GM12878 (cell line): ENCODE measurements around the gene CALHM3. TPM values are rescaled to one million over a fixed set of nuclear protein-coding genes. Genes with fewer than 3 reads are reported as not detected.

Experiments used
- ATAC-seq: fragments of 200-7000 bp; cut with Tn5 transposase; 3 replicates; pipeline ENCODE4 v1.9.1; 2020; ENCODE audit warnings: mild to moderate bottlenecking, moderate library complexity
- BruUV-seq: library from RNA; stranded (reverse); fragments of 400-500 nt; replicated peaks from 2 replicates; lab custom pipeline; 2021; lab: Mats Ljungman, UMichigan
- CTCF ChIA-PET: fragments of 300-600 bp; sonication (Branson Sonifier 250); formaldehyde crosslinking; extraction: SDS; loops from one replicate; lab custom pipeline; 2021; ENCODE audit warnings: inconsistent platforms; lab: Yijun Ruan, JAX
- POLR2A ChIA-PET: fragments of 350-600 bp; formaldehyde crosslinking; extraction: SDS; loops from one replicate; lab custom pipeline; 2021; ENCODE audit warnings: inconsistent platforms; lab: Charles Lee
- RAD21 ChIA-PET: fragments of 300-600 bp; sonication (Branson Sonifier 250); formaldehyde crosslinking; loops from one replicate; lab custom pipeline; 2023; ENCODE audit warnings: antibody characterized with exemption; ENCODE audit not compliant: unreplicated experiment; lab: Charles Lee
- SMC1A ChIA-PET: fragments of 300-600 bp; sonication (Branson Sonifier 250); formaldehyde crosslinking; loops from one replicate; lab custom pipeline; 2023; ENCODE audit not compliant: unreplicated experiment, uncharacterized antibody; lab: Charles Lee
- DNase-seq: peaks from one replicate; pipeline ENCODE4 v3.0.0-alpha.2; 2011; ENCODE audit warnings: low read depth, low spot score
- FAIRE-seq: peaks from 3 replicates; lab custom pipeline; 2011; peaks lifted over from hg19 to GRCh38; lab: Jason Lieb, UNC
- H2AFZ ChIP-seq: 2 replicates; pipeline ENCODE4 v1.6.0; 2011; ENCODE audit warnings: low read depth, low read length, control low read depth; ENCODE audit not compliant: control insufficient read depth
- H3K27ac ChIP-seq: 2 replicates; pipeline ENCODE4 v1.5.1; 2011; ENCODE audit warnings: control low read depth; ENCODE audit not compliant: control insufficient read depth, insufficient read depth
- H3K27me3 ChIP-seq, 2 experiments: replicated peaks in 1 of 2; 2 replicates each; pipeline versions ENCODE4 v1.6.0 to v1.6.1; 2011; ENCODE audit warnings: low read length in 1 of 2; ENCODE audit not compliant: control insufficient read depth in 2 of 2, insufficient read depth in 2 of 2
- H3K36me3 ChIP-seq, 2 experiments: 2 replicates each; pipeline ENCODE4 v1.5.1; 2011; ENCODE audit warnings: low read length in 1 of 2; ENCODE audit not compliant: control insufficient read depth in 2 of 2, insufficient read depth in 2 of 2
- H3K4me1 ChIP-seq: 2 replicates; pipeline ENCODE4 v1.6.1; 2011; ENCODE audit warnings: mild to moderate bottlenecking, low read length, moderate library complexity, mixed read lengths; ENCODE audit not compliant: control insufficient read depth, insufficient read depth
- H3K4me2 ChIP-seq: 2 replicates; pipeline ENCODE4 v1.6.0; 2011; ENCODE audit warnings: control low read depth; ENCODE audit not compliant: control insufficient read depth, insufficient read depth
- H3K4me3 ChIP-seq: fragments of 200-600 bp; sonication (generic); 2 replicates; pipeline ENCODE4 v1.5.1; 2016
- H3K79me2 ChIP-seq: 2 replicates; pipeline ENCODE4 v1.6.0; 2011; ENCODE audit warnings: low read length; ENCODE audit not compliant: control insufficient read depth, insufficient read depth
- H3K9ac ChIP-seq: 2 replicates; pipeline ENCODE4 v1.8.0; 2011; ENCODE audit warnings: low read length, control low read depth, mixed read lengths; ENCODE audit not compliant: control insufficient read depth, insufficient read depth
- H3K9me3 ChIP-seq: replicated peaks from 3 replicates; pipeline ENCODE4 v1.5.1; 2011; ENCODE audit warnings: mild to moderate bottlenecking, low read length; ENCODE audit not compliant: control insufficient read depth, insufficient read depth
- H4K20me1 ChIP-seq: 2 replicates; pipeline ENCODE4 v1.6.0; 2011; ENCODE audit not compliant: control insufficient read depth, insufficient read depth
- CHD1 ChIP-seq: IDR thresholded peaks from 2 replicates; pipeline ENCODE4 v1.6.1; 2012; ENCODE audit warnings: low read depth, low read length, improper control_type of control experiment
- MTA3 ChIP-seq: IDR thresholded peaks from 2 replicates; pipeline ENCODE4 v1.6.1; 2012; ENCODE audit warnings: low read length, inconsistent platforms, borderline replicate concordance
- MXI1 ChIP-seq: fragments of 150-350 bp; IDR thresholded peaks from 2 replicates; pipeline ENCODE4 v1.6.1; 2011; ENCODE audit warnings: low read depth, mild to moderate bottlenecking, inconsistent platforms, low read length, improper control_type of control experiment
- NFYA ChIP-seq: IDR thresholded peaks from 2 replicates; pipeline ENCODE4 v1.6.1; 2011; ENCODE audit warnings: low read depth, mild to moderate bottlenecking, low read length, improper control_type of control experiment, borderline replicate concordance
- NR2C1 ChIP-seq: fragments of 450-650 bp; IDR thresholded peaks from 2 replicates; pipeline ENCODE4 v1.6.1; 2017; ENCODE audit warnings: antibody characterized with exemption, mild to moderate bottlenecking, moderate library complexity
- NR2F1 ChIP-seq: fragments of 450-650 bp; conservative IDR thresholded peaks from 2 replicates; pipeline ENCODE4 v1.6.1; 2017; ENCODE audit warnings: mild to moderate bottlenecking
- PML ChIP-seq: IDR thresholded peaks from 2 replicates; pipeline ENCODE4 v1.6.1; 2012; ENCODE audit warnings: low read length, inconsistent platforms
- TCF7 ChIP-seq: IDR thresholded peaks from 2 replicates; pipeline ENCODE4 v1.6.1; 2014; ENCODE audit warnings: antibody characterized with exemption, borderline replicate concordance
- ZNF217 ChIP-seq: fragments of 450-650 bp; IDR thresholded peaks from 2 replicates; pipeline ENCODE4 v1.6.1; 2017; ENCODE audit warnings: antibody characterized with exemption, mild to moderate bottlenecking
- WGBS: methylation state at CpG from one replicate; pipeline ENCODE4 v1.1.6; 2016; ENCODE audit warnings: low lambda C conversion rate; ENCODE audit not compliant: insufficient replicate concordance, insufficient coverage; ENCODE audit errors: missing lambda C conversion rate; 5-methylcytosine and 5-hydroxymethylcytosine counted together
- in situ Hi-C: fragments of 300-500 bp; cut with MboI; formaldehyde crosslinking; loops from 9 replicates; pipeline ENCODE4 v1.14.3; 2018; ENCODE audit warnings: mixed read lengths
- intact Hi-C: fragments of 100-400 bp; cut with micrococcal nuclease; formaldehyde crosslinking; loops from one replicate; pipeline ENCODE4 v1.14.2; 2022; ENCODE audit not compliant: unreplicated experiment
- polyA plus RNA-seq, 11 experiments: library from polyadenylated mRNA; depleted of rRNA in 4 of 11; unstranded in 6 of 11; stranded (reverse) in 5 of 11; fragments of >200 nt; fragmentation: Nextera tagmentation in 4 of 11; fragmentation: Illumina TruSeq in 1 of 11; extraction: Ambion mirVana in 4 of 11; extraction: Trizol in 1 of 11; gene quantifications; 1 replicate in 1 of 11; 2 replicates in 10 of 11; pipeline versions ENCODE4 v1.2.1 to v1.2.3, GENCODE V29; 2011 to 2016; ENCODE audit warnings: inconsistent platforms in 2 of 11, missing spikeins in 2 of 11, low read depth in 1 of 11
- total RNA-seq, 4 experiments: library from RNA; depleted of rRNA in 3 of 4; stranded (reverse); fragments of >200 nt in 3 of 4; fragmentation: Illumina TruSeq in 1 of 4; extraction: Trizol in 1 of 4; gene quantifications; 2 replicates each; pipeline versions ENCODE4 v1.2.1 to v1.2.3, GENCODE V29; 2013 to 2021
- TF ChIP-seq, protein P1 (sequence below): fragments of 450-650 bp; IDR thresholded peaks from 2 replicates; pipeline ENCODE4 v1.6.1; 2017; ENCODE audit warnings: antibody characterized with exemption, mild to moderate bottlenecking, moderate library complexity

CALHM3 gene
- total and polyA plus RNA-seq, 10 of the 15 experiments (the other 5 are each of a cell fraction or from before 2014, with no cell fraction given): 0.03 to 0.42 (median 0.11) TPM; not detected in 5

DNA sequence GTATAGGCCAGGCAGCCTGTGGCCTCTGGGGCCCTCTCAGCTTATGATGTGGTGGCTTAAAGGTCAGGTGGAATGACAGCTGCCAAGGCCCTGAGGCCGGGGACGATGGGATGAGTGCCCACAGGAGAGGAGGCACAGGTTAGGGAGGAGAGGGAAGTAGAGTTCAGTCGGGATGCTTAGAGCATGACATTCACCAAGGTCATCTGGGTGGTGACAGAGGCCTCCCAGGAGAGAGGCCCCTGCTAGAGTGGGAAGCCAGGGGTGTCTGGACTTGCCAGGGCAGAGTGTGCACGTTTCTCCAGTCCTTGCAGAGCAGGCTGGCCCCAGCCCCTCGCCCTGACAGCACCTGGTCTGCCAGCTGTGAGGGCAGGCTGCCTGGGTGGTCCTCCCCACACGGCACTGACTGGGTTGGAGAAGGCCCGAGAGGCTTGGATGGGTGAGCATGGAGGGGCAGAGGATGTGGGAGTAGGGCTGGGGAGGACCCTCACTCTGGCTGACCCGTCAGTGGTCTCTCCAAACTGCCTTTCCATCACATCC, 21.8 kb downstream of the CALHM3 start (continued):
- TF ChIP-seq MXI1 (no peak), NR2F1 (no peak), PML (no peak), TCF7 (no peak), NR2C1 (no peak)
- TF ChIP-seq, protein P1, sequence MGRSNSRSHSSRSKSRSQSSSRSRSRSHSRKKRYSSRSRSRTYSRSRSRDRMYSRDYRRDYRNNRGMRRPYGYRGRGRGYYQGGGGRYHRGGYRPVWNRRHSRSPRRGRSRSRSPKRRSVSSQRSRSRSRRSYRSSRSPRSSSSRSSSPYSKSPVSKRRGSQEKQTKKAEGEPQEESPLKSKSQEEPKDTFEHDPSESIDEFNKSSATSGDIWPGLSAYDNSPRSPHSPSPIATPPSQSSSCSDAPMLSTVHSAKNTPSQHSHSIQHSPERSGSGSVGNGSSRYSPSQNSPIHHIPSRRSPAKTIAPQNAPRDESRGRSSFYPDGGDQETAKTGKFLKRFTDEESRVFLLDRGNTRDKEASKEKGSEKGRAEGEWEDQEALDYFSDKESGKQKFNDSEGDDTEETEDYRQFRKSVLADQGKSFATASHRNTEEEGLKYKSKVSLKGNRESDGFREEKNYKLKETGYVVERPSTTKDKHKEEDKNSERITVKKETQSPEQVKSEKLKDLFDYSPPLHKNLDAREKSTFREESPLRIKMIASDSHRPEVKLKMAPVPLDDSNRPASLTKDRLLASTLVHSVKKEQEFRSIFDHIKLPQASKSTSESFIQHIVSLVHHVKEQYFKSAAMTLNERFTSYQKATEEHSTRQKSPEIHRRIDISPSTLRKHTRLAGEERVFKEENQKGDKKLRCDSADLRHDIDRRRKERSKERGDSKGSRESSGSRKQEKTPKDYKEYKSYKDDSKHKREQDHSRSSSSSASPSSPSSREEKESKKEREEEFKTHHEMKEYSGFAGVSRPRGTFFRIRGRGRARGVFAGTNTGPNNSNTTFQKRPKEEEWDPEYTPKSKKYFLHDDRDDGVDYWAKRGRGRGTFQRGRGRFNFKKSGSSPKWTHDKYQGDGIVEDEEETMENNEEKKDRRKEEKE: no peak

DNA sequence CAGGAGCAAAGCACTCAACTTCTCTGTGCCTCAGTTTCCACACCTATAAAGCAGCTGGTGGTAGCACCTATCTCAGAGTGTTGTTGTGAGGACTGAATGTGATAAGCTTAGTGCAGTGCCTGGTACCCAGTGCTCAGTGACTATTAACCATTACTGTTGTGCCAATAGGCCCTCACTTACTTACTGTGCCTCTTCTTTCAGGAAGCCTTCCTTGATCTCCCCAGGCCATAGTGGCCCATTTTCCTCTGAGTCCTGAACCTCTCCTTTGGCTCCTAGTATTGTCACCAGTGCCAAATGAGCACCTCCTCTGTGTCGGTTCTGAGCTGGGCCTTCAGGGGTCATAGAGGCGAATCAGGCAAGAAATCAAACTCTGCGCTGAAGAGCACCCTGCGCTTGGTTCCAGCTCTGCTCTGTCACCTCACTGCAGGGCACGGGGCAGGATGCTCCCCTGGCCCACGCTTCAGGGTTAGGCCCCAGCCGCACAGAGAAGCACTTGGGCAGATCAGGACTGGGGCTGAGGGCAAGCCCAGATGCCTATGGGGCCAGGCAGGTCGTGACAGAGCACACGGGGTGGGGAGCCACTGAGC, 22.9 kb downstream of the CALHM3 start:
- no peak for FAIRE-seq
- WGBS: 84% methylated on average over 9 of the region's 9 CpGs
- CTCF ChIA-PET: interaction anchor here (2.2 to 17.8 kb wide), 2 partner anchors 16 to 22 kb away, joined by 4 to 163 read pairs; partner anchors contain the start of gene CALHM3

More for the DNA sequence above, 22.9 kb downstream of the CALHM3 start:
- Histone ChIP-seq H3K27me3 (no peaks in the 10 kb centered on the region), H3K4me1 (peaks cover 20% of the 10 kb centered on the region), H4K20me1 (no peaks in the 10 kb centered on the region), H3K9me3 (no peaks in the 10 kb centered on the region), H3K79me2 (peaks cover 9% of the 10 kb centered on the region), H3K36me3 (no peaks in the 10 kb centered on the region), H3K9ac (no peak overlapping the region), H3K27ac (no peak overlapping the region), H2AFZ (no peak overlapping the region), H3K4me2 (no peak overlapping the region), H3K4me3 (no peak overlapping the region)
- POLR2A ChIA-PET: interaction anchor here (9.5 kb wide), 1 partner anchor 13 kb away, joined by 144 read pairs; no protein-coding TSS in a partner anchor
- DNase-seq (no peak), ATAC-seq (no peak)
- RAD21 ChIA-PET: interaction anchor here (1.2 to 1.4 kb wide), 2 partner anchors 10 to 16 kb away, joined by 3 to 4 read pairs; no protein-coding TSS in a partner anchor
- in situ Hi-C loops: no loop called here
- intact Hi-C loops: no loop called here
- SMC1A ChIA-PET: interaction anchor here (1.2 to 2.8 kb wide), 2 partner anchors 9 to 21 kb away, joined by 3 to 9 read pairs; no protein-coding TSS in a partner anchor
- TF ChIP-seq NFYA (no peak), MTA3 (no peak), ZNF217 (no peak), CHD1 (no peak)
- no TSS peak for BruUV-seq
